SK-N-SH (cell line): Measurements from ENCODE around the gene MORN3. TPM values are rescaled to one million over a fixed set of nuclear protein-coding genes. Genes with fewer than 3 reads are reported as not detected.
"Not testable (repeated sequence)": the region's sequence is repeated elsewhere in the genome, so short reads cannot be mapped to it uniquely, and the experiment has no call there.

Experiments used
- CTCF ChIA-PET: fragments of 300-600, 350-600 bp; formaldehyde crosslinking; extraction: SDS; loops from one replicate; lab custom pipeline; 2021; lab: Yijun Ruan, JAX
- POLR2A ChIA-PET: fragments of 350-600 bp; sonication (Branson Sonifier 250); formaldehyde crosslinking; extraction: SDS; loops from one replicate; lab custom pipeline; 2020; ENCODE audit warnings: antibody characterized with exemption, inconsistent platforms; lab: Yijun Ruan, JAX
- DNase-seq: peaks from one replicate; pipeline ENCODE4 v3.0.0; 2012
- H2AFZ ChIP-seq: fragments of 200-600 bp; sonication (generic); 2 replicates; pipeline ENCODE4 v1.8.1; 2016; ENCODE audit warnings: antibody characterized with exemption, mild to moderate bottlenecking, low read depth
- H3F3A ChIP-seq: fragments of 200-600 bp; sonication (generic); replicated peaks from 2 replicates; pipeline ENCODE3; 2016; ENCODE audit warnings: antibody characterized with exemption, mild to moderate bottlenecking; ENCODE audit not compliant: insufficient read depth
- H3K27ac ChIP-seq, 2 experiments: fragments of 200-500 bp in 1 of 2; fragments of 200-600 bp in 1 of 2; sonication (Bioruptor generic) in 1 of 2; sonication (generic), shearing (Covaris generic) in 1 of 2; 2 replicates each; pipeline versions ENCODE4 v1.5.1 to v1.6.1; 2014 to 2016; ENCODE audit warnings: low read depth in 2 of 2, inconsistent platforms in 1 of 2, low read length in 1 of 2, mild to moderate bottlenecking in 1 of 2, mixed read lengths in 1 of 2
- H3K27me3 ChIP-seq: fragments of 200-600 bp; sonication (generic), shearing (Covaris generic); 2 replicates; pipeline ENCODE4 v1.6.1; 2016; ENCODE audit warnings: mixed run types; ENCODE audit not compliant: insufficient read depth
- H3K36me3 ChIP-seq, 2 experiments: fragments of 200-500 bp in 1 of 2; fragments of 200-600 bp in 1 of 2; sonication (Bioruptor generic) in 1 of 2; sonication (generic) in 1 of 2; replicated peaks in 1 of 2; 2 replicates each; pipeline versions ENCODE3 to v1.5.1; 2014 to 2016; ENCODE audit warnings: low read length in 1 of 2, mild to moderate bottlenecking in 1 of 2; ENCODE audit not compliant: insufficient read depth in 2 of 2, control insufficient read depth in 1 of 2
- H3K4me1 ChIP-seq, 2 experiments: fragments of 200-500 bp in 1 of 2; fragments of 200-600 bp in 1 of 2; sonication (Bioruptor generic) in 1 of 2; sonication (generic), shearing (Covaris generic) in 1 of 2; 2 replicates each; pipeline versions ENCODE4 v1.5.1 to v1.6.1; 2014 to 2016; ENCODE audit warnings: low read depth in 1 of 2, low read length in 1 of 2, mixed run types in 1 of 2; ENCODE audit not compliant: insufficient read depth in 2 of 2, control insufficient read depth in 1 of 2
- H3K4me2 ChIP-seq: fragments of 200-600 bp; sonication (generic), shearing (Covaris generic); 2 replicates; pipeline ENCODE4 v1.6.1; 2017; ENCODE audit warnings: mixed run types
- H3K4me3 ChIP-seq, 2 experiments: fragments of 200-500 bp in 1 of 2; fragments of 200-600 bp in 1 of 2; sonication (Bioruptor generic) in 1 of 2; sonication (generic), shearing (Covaris generic) in 1 of 2; 2 replicates each; pipeline versions ENCODE4 v1.5.1 to v1.8.1; 2014 to 2016; ENCODE audit warnings: low read depth in 2 of 2, inconsistent platforms in 1 of 2, low read length in 1 of 2, mild to moderate bottlenecking in 1 of 2, mixed read lengths in 1 of 2, moderate library complexity in 1 of 2
- H3K79me2 ChIP-seq: fragments of 200-600 bp; sonication (generic); 2 replicates; pipeline ENCODE4 v1.8.1; 2017; ENCODE audit warnings: mild to moderate bottlenecking; ENCODE audit not compliant: insufficient read depth
- H3K9ac ChIP-seq: fragments of 200-600 bp; sonication (generic); 2 replicates; pipeline ENCODE4 v1.6.1; 2017; ENCODE audit warnings: mixed run types
- H3K9me2 ChIP-seq: fragments of 200-600 bp; sonication (generic); 2 replicates; pipeline ENCODE4 v1.6.1; 2017; ENCODE audit warnings: mixed run types
- H3K9me3 ChIP-seq: fragments of 200-600 bp; sonication (generic); 2 replicates; pipeline ENCODE4 v1.6.1; 2017; ENCODE audit warnings: mixed run types, mild to moderate bottlenecking, moderate library complexity
- H4K20me1 ChIP-seq: fragments of 200-600 bp; sonication (generic); 2 replicates; pipeline ENCODE4 v1.6.1; 2017; ENCODE audit warnings: mild to moderate bottlenecking, mixed run types; ENCODE audit not compliant: insufficient read depth
- CHD2 ChIP-seq: fragments of 150-350 bp; IDR thresholded peaks from 2 replicates; pipeline ENCODE4 v1.6.1; 2018; ENCODE audit warnings: low read length; ENCODE audit not compliant: partially characterized antibody
- EZH2phosphoT487 ChIP-seq: fragments of 200-600 bp; sonication (generic); IDR thresholded peaks from 2 replicates; pipeline ENCODE4 v1.6.1; 2017; ENCODE audit warnings: low read depth, mixed run types, mild to moderate bottlenecking, antibody characterized with exemption, moderate library complexity, borderline replicate concordance
- FOXJ3 ChIP-seq: sonication (generic); formaldehyde crosslinking; IDR thresholded peaks from 2 replicates; pipeline ENCODE4 v1.5.1; 2020; ENCODE audit warnings: mild to moderate bottlenecking, missing genetic modification reagents
- MEF2A ChIP-seq: IDR thresholded peaks from 2 replicates; pipeline ENCODE4 v1.4.0; 2012; ENCODE audit warnings: low read depth, borderline replicate concordance
- NFIC ChIP-seq: IDR thresholded peaks from 2 replicates; pipeline ENCODE4 v1.4.0; 2012; ENCODE audit warnings: borderline replicate concordance
- RCOR1 ChIP-seq: fragments of 150-350 bp; IDR thresholded peaks from 2 replicates; pipeline ENCODE4 v1.6.1; 2017; ENCODE audit warnings: antibody characterized with exemption, low read length
- RFX5 ChIP-seq: IDR thresholded peaks from 2 replicates; pipeline ENCODE4 v1.6.1; 2012; ENCODE audit warnings: mild to moderate bottlenecking, improper control_type of control experiment, low read length
- RXRA ChIP-seq: IDR thresholded peaks from 2 replicates; pipeline ENCODE4 v1.4.0; 2012; ENCODE audit warnings: low read depth, mild to moderate bottlenecking, borderline replicate concordance
- ZBTB33 ChIP-seq: IDR thresholded peaks from 2 replicates; pipeline ENCODE4 v1.4.0; 2012; ENCODE audit warnings: low read depth, borderline replicate concordance
- WGBS: methylation state at CpG from one replicate; pipeline ENCODE4 v1.1.6; 2017; ENCODE audit warnings: low lambda C conversion rate; 5-methylcytosine and 5-hydroxymethylcytosine counted together
- polyA plus RNA-seq, 3 experiments: library from polyadenylated mRNA; depleted of rRNA; stranded (reverse); fragments of >200 nt; gene quantifications; 2 replicates each; pipeline ENCODE4 v1.2.3, GENCODE V29; 2012

MORN3 gene
- polyA plus RNA-seq, 1 of the 3 experiments (the other 2 are of a cell fraction): 2.7 TPM

- ChIA-PET POLR2A (no interaction called here), CTCF (no interaction called here)
- TF ChIP-seq CHD2 (no peak), NFIC (no peak), ZBTB33 (no peak), EZH2phosphoT487 (no peak), RXRA (no peak), FOXJ3 (no peak), RCOR1 (no peak), RFX5 (no peak), MEF2A (no peak)
- H3K4me2 ChIP-seq: no peak overlapping the region
- no peaks in the 10 kb centered on the region for H4K20me1 ChIP-seq
- no peaks in the 10 kb centered on the region for H3K9me2 ChIP-seq
- no peaks in the 10 kb centered on the region for H3K27me3 ChIP-seq
- no peaks in the 10 kb centered on the region for H3F3A ChIP-seq
- DNase-seq: no peak
- H3K4me3 ChIP-seq: no peak overlapping the region
- H3K27ac ChIP-seq: no peak overlapping the region
- H3K4me1 ChIP-seq: no peaks in the 10 kb centered on the region; a peak in 1 of 4 replicates
- no peak overlapping the region for H2AFZ ChIP-seq
- no peaks in the 10 kb centered on the region for H3K9me3 ChIP-seq
- no peaks in the 10 kb centered on the region for H3K36me3 ChIP-seq
- no peak overlapping the region for H3K9ac ChIP-seq
- 92% methylated on average over 3 of the region's 3 CpGs for whole genome bisulfite sequencing
- H3K79me2 ChIP-seq: no peaks in the 10 kb centered on the region
Measured at GRCh38 chr12:121663610-121663929, 5.9 kb downstream of the MORN3 start.

- H3K27me3 ChIP-seq, POLR2A ChIA-PET: not testable (repeated sequence)
Measured at GRCh38 chr12:121661353-121662105, 7.9 kb downstream of the MORN3 start.

More at GRCh38 chr12:121661353-121662105, 7.9 kb downstream of the MORN3 start:
- H4K20me1 ChIP-seq, H3K4me2 ChIP-seq, H2AFZ ChIP-seq, H3K4me3 ChIP-seq, H3F3A ChIP-seq, H3K9me3 ChIP-seq, H3K27ac ChIP-seq, H3K36me3 ChIP-seq, H3K4me1 ChIP-seq, H3K79me2 ChIP-seq, H3K9ac ChIP-seq, H3K9me2 ChIP-seq, DNase-seq: not testable (repeated sequence)
- CTCF ChIA-PET: interaction anchor here (0.9 to 2.9 kb wide), 3 partner anchors 36 to 109 kb away, joined by 3 to 9 read pairs (median 5); no protein-coding TSS in a partner anchor
- WGBS: 89% methylated on average over 11 of the region's 11 CpGs
